Stimulated activated CD4-positive, alpha-beta T cell treated with anti-CD3 and anti-CD28 coated beads, Interleukin-2, amount 100 ng/mL, for 4 hours (primary cell): ENCODE measurements around the gene ICE2.

ENCODE experiments used
- DNase-seq: peaks from one replicate; pipeline ENCODE4 v3.0.0-alpha.2; 2020; ENCODE audit warnings: low read depth

The ICE2 gene

DNA sequence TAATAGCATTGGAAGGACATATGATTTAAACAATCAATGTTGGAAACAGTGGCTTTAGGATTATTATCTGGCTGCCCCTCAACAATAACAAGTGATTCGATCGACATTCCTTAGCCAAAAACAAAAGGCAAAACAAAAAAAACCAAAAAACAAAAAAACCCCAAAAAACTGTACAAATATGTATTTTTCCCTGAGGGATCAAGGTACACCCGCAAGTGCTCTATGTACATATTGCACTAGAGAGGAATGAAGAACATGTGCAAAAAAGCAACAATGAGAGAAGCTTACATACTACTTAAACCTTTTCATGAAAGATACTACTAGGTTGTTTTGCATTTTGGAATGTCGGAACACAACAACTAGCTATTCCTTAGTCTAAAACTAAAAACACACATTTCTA lies 14.2 kb upstream of the ICE2 start:
- DNase-seq = no peak

DNA sequence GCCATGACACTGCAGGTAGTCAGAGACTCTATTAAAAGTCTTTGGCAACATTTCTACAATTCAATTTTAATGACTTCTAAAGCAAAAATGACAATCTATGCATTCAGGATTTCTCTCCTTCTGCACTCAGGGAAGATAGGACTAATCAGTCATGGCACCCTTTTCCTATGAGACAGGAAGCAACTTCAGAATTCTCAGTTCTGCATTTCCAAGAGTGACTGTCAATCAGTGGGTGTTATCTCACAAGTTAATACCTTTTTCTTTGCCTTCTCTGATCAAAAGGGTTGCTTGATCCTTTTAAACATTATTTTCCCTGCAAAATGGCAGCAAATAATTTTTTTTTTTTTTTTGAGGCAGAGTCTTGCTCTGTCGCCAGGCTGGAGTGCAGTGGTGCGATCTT lies 7.8 kb upstream of the ICE2 start:
- no peak for DNase-seq

DNA sequence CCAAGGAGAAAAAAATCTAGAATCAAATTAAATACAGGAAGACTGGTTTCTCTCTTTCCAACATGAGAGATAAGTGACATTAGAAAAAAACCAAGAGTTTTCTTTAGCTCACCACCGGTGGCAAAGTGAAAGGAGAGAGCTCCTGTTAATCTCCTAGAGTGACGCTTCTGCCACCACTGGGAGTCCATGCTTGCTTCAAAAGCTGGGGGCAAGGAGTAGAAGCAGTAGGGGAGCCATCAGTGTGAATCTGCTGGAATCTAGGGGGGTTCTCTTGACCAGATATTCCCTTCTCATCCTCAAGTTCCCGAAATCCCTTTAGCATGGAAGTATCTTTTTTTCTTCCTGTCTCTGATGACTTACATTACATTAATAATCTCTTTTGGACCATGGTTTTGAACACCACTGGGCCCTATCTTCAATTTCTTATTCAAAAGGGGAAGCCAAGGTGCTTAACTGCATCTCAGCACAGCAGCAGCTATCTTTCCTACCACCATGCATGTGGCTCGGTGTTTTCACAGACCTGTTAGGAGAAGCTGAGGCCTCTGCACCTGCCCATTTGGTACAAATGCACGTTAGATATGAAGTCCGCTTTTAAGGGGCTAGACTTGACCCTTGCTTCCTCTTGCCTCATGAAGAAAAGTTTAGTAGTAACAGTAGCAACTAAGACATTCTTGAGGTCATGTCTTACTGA lies 6.6 kb upstream of the ICE2 start:
- no peak for DNase-seq

DNA sequence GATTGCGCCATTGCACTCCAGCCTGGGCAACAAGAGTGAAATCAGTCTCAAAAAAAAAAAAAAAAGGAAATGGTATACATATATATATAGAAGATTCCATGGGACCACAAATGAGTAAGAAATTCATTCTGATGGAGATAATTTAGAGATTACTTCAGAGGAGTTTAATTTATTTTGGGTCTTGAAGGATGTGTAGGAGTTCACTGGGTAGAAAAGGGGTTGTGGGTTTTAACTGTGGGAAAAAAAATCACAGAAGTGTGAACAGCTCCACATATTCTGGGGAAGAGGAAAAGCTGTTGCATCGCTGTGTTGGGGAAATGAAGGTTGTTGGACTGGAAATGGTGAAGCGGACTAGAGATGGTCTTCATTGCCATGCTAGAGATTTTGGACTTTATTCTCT lies 4.1 kb upstream of the ICE2 start:
- no peak for DNase-seq

DNA sequence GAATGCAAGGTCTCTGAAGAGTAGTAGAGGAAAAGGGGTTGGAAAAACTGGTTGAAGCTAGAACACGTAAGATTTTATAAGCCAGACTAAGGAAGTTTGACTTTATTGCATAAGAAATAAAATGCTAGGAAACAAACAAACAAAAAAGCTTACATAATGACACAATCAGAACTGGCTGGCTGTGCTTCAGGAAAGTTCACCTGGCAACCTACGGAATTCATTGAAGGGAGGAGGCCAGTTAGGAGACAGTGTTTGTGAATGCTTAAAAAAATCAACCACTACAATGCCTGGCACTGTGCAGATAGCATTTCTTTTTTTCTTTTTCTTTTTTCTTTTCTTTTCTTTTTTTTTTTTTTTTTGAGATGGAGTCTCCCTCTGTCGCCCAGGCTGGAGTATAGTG lies 1.9 kb upstream of the ICE2 start:
- no peak for DNase-seq

DNA sequence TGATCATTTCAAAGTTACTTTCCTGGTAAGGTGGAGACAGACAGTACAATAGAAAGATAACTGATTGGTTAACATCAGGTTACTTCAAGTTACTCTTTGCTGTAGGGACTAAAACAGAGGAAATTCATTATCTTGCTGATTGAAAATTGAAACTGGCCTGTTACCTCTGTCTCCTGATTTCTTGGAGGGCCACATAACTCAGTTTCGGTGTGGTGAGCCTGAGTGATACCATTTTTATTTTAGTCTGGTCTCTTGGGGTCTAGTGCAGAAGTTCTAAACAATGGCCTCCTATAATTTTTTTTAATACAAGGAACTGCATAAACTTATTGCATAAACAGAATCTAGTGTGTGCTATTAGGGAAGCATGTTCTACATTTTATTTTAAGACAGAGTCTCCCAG lies 1.2 kb upstream of the ICE2 start:
- DNase-seq = no peak

DNA sequence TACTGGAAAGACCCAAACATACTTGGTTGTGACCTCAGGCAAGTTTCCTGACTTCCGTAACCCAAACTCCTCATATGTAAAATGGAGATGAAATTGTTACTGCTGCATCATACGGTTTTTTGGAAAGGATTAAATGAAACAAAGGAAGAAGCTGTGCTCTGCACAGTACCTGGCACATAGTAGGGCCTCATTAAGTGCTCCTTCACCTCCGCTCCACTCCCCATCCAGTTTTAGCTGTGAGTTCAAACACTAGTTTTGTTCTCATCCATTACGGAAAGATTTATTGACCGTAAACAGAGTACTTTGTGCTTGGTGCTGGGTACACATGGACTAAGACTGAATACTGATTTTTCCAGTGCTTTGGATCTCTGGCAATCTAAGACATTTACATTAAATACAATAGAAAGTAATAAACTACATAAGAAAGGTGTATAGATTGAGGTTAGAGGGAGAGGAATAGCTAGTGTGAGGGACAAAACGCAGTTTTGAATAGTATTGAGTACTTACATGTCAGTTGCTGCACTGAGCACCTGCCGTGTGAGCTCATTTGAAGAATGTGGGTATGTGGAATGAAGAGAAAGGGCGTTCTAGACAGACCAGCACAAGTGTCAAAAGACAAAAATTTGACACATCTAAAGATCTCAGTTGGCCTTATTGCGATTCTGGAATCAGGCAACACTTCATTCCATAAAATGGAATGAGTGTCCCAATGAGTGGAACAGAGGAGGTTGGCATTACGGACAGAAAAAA lies 594 bp upstream of the ICE2 start:
- DNase-seq = no peak

DNA sequence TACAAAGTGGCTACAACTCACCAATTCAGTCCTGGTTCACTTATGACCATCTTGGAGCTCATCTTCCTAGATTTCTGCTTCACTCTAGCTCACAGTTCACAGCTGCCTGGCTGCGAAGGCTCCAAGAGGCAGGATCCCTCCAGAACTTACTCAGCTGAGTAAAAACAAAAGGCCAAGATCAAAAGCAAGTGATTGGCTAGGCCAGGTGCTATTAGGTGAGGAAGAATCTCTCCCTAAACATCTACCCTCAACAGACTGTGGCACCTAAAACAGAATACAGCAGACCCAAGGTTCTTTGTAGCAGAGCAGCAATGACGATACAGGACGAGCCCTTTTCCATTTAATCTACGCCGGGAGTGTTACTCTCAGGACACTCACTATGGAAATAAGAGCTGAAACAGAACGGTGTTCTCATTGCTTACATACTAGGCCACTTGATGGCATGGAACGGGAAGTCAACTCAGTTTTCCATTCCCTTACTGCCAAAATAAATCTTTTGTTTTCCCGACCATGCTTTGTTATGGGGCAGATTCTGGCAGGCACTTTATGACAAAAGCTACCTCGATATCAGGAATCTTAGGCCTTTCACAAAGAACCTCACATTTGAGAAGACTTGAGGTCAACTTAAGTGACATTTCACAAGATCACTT lies 901 bp downstream of the ICE2 start:
- DNase-seq = no peak

DNA sequence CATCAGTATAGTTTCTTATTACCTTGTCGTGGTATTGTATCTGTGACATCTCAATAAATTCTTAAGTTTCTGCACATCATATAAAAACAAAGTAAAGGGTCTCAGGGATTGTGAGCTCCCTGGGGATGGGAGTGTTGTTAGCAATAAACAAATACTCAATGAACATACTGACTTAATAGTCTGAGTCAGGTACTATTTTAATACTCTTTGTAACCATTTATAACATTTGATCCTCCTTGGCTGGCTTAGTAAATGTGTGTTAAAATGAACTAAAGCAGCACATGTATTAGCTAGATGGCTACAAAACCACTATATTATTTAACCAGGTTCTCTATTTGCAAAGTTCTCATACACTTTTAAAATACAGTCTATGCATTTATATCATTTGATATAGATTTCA lies 1.8 kb downstream of the ICE2 start:
- no peak for DNase-seq

DNA sequence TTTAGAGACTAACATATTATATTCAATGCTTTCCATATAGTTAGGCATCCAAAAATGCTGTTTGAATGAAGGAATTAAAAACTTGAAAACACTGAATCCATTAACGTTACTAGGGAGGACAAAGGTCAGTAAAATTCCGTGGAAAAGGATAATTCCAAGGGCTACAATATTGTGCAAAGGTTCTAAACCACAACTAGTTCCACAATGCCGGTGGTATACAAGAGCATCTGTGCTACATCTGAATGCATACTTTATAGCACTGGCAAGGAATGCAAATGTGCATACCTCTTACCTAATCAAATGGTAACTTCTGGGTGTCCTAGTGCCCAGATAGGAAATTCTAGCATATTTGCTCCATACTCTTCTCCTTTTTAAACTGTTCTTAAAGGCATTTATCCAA lies 2.2 kb downstream of the ICE2 start:
- no peak for DNase-seq

DNA sequence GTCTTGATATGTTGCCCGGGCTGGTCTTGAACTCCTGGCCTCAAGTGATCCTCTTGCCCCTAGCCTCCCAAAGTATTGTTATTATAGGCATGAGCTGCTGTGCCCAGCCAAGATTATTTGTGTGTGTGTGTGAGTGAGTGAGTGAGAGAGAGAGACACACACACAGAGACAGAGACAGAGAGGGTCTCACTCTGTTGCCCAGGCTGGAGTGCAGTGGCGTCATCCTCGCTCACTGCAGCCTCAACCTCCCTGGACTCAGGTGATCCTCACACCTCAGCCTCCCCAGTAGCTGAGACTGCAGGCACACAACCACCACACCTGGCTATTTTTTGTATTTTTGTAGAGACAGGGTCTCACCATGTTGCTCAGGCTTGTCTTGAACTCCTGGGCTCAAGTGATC lies 5.8 kb downstream of the ICE2 start:
- no peak for DNase-seq

DNA sequence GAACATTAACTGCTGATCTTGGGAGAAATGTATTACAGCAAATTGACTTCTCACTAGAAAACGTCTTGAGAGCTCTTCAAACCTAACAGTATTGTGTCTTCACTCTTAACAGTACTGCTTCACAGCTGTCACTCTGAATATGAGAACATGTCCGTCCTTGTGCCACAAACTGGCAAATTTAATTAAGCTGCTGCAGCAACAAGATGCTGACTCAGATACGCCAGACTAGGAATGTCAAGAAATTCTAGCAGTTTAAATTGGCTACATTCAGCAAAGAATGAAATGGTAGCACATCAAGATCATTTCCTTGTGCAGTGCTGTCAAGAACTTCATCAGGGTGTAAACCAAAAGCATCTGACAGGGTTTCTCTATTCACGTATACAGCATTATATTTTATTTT lies 7.6 kb downstream of the ICE2 start:
- no peak for DNase-seq

DNA sequence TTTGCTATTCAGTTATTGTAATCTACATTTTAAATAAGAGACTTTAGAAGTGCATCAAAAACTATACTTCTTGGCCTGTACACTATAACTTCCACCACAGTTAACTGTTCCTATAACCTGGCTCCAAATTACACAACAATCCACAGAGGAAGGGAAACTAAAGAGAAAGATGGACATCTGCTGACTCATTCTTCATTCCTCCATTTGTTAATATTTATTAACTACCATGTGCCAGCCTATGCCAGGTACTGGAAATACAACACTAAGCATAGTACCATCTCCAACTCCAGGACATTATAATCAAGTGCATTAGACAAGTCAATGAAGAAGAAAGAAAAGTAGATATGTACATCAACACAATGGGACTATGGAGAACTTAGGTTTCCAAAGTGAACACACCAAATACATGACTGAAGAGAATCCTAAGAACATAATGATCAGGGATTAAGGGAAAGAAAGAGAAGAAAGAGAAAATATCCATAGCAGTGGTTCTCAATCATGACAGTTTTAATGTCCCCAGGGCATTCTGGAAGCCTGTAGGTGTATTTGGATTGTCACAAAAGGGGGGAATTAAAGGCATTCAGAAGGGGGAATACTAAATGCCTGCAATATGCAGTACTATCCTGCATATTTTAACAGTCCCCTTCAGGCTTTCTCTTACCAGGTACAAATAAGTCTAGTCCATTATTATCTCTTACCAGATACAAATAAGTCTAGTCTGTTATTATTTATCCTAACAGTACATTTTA lies 8.9 kb downstream of the ICE2 start:
- no peak for DNase-seq

DNA sequence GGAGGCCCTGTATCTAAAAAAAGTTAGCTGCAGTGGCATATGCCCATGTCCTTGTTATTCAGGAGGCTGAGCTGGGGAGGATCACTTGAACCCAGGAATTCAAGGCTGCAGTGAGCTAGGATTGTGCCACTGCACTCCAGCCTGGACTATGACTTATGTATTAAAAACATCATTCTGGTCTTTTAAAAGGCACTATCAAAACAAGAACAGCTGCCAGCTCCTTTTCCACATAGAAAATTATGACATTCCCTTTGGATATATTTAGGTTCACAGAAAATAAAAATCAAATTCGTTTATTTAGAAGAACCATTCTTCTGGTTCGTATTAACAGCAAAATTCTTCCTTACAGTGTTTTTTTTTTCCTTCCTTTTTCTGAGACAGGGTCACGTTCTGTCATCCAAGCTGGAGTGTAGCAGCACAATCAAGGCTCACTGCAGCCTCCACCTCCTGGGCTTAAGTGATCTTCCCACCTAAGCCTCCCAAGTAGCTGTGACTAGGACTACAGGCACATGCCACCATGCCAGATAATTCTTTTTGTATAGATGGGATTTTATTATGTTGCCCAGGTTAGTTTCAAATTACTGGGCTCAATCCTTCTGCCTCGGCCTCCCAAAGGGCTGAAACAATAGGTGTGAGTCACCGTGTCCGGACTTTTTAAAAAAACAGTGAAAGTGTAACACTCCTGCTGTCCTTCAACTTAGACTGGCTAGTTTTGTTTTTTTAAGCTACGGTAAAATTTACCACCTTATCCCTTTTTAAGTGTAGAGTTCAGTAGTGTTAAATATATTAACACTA lies 13.9 kb downstream of the ICE2 start:
- no peak for DNase-seq

DNA sequence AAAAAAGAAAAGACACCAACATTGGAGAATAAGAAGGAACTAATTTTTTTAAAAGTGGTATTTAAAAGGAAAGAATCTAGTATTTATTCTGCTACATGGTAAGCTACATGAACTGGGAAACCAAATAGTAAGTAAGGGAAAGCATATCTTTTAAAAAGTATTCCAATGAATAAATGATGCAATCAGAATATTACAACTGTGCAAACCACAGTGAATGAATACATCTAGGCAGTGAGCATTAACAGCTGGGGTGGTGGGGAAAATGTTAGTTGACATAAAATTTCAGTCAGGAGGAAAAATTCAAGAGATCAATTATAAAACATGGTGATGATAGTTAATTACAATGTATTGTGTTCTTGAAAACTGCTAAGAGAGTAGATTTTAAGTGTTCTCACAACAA lies 16.9 kb downstream of the ICE2 start:
- no peak for DNase-seq

DNA sequence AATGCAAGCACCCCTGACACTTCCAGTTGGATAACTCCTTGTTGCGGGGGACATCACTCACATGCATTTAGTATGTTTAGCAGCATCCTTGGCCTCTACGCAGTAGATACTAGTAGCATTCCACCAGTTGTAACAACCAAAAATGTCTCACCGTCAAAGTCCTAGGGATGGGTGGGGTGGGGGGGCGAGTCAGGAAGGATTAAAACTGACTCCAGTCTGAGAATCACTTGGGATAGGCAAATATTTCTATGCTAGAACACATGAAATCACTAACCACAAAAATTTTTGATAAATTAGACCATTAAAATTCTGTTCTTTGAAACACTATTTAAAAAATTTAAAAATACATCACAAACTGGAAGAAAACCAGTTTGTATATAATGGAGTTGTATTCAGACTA lies 18.0 kb downstream of the ICE2 start:
- no peak for DNase-seq

DNA sequence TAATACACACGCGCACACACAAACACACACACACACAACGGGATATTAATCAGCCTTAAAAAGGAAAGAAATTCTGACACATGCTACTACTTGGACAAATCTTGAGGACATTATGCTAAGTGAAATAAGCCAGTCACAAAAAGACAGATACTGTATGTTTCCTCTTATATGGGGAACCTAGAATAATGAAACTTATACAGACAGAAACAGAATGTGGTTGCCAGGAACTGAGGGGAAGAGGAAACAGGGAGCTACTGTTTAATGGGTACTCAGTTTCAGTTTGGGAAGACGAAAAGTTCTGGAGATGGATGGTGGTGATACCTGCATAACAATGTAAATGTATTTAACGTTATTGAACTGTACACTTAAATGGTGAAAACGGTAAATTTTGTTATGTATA lies 20.2 kb downstream of the ICE2 start:
- DNase-seq = no peak

DNA sequence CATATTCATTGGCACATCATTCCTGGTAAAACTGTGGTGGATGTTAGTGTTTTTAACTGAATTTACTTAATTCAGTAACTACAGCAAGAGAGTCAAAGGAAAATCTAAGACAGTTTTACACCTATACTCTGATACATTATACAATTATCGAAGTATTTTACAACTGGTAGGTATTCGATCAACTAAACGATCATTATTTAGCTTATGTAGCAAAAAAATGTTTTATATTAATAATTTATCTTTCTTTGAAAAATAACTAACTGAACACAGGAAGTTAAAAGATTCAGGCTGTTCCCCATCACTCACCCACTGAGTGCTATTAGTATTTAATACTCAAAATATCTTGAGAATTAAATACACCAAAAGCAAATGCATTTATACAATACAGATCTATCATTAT lies 21.0 kb downstream of the ICE2 start:
- no peak for DNase-seq

DNA sequence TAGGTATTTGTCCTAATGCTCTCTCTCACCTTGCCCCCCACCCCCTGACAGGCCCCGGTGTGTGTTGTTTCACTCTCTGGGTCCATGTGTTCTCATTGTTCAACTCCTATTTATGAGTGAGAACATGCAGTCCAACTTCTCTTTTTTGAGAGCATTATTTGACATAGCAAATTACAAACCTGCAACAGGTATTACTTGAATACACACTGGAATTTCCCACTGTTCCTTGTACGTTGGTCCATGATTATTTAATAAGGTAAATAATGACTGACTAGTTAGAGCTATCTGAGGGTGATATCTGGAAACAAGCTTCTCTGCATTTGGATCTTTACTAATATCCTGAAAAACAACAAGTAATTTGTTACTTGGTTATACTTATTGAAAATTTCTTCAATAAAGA lies 24.1 kb downstream of the ICE2 start:
- DNase-seq = no peak

DNA sequence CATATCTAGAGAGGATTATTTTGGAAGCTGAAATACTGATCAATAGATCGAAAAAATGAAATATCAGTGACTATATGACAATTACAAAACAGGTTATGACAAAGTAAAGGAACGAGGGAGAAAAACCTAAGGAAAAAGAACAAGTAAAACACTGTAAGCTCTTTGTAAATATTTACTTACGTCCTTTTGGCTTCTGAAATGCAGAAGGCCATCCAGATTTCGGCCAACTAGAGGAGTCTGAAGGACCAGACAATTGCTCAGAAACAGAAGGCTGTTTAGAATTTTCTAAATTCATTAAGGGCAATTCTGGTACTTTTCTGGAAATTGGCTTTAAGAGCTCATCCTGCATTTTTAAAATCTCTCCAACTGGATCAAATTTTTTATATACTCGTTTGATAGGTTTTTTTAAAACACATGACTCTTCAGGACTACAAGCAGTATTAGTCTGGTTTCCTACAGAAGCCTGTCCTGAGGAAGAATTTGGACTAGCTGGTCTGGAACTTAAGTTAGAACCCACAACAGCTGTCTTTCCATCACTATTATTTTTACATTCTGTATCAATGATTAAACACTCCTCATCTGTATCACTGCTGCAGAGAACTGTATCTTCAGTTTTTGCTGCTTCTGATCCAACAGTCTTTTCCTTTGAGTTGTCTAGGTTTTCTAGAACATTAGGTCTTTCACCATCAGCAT lies 30.1 kb downstream of the ICE2 start:
- no peak for DNase-seq

DNA sequence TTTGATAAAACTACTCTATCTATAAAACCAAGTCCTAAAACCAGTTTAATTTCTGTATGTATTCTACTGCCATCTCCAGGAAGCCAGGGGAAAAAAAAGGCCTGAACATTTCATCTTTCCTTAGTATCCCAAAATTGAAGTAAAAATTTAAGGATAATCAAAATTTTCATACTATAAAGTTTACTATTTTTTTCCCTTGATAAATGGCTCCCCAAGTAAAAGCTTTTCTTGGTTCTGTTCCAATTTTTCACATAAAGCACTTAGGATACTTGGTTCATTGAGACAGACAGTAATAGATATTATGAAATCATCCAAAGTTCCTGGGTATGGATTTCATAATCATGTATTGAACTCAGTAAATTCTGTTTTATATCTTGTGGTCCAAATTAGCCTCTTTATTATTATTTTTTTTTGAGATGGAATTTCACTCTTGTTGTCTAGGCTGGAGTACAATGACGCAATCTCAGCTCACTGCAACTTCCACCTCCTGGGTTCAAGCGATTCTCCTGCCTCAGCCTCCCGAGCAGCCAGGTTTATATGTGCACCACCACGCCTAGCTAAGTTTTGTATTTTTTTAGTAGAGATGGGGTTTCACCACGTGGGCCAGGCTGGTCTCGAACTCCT lies 34.5 kb downstream of the ICE2 start:
- no peak for DNase-seq
